ENCODE measurements around the gene IMMT.

IMMT gene

GRCh38 chr2:86143307-86143706 is 52.0 kb downstream of the IMMT start:
- DNase-seq (ENCODE audit: low spot score): no peak

- DNase-seq (ENCODE audit: low spot score): no peak
These were observed 52.6 kb downstream of the IMMT start for GRCh38 chr2:86142436-86143257.

GRCh38 chr2:86140969-86141392 is 54.3 kb downstream of the IMMT start:
- DNase-seq (ENCODE audit: low spot score): no peak

- DNase-seq (ENCODE audit: low spot score): peak; percentile 33
These were observed 55.3 kb downstream of the IMMT start for GRCh38 chr2:86139981-86140380.

- no peak for DNase-seq (ENCODE audit: low spot score)
These were observed 56.3 kb downstream of the IMMT start for GRCh38 chr2:86138736-86139625.

- DNase-seq (ENCODE audit: low spot score): no peak
These were observed 59.1 kb downstream of the IMMT start for GRCh38 chr2:86136141-86136540.

- DNase-seq (ENCODE audit: low spot score): peak; percentile 18
These were observed 59.6 kb downstream of the IMMT start for GRCh38 chr2:86135653-86136052.

GRCh38 chr2:86134709-86135108 is 60.6 kb downstream of the IMMT start:
- DNase-seq (ENCODE audit: low spot score): no peak

- no peak for DNase-seq (ENCODE audit: low spot score)
These were observed 70.6 kb downstream of the IMMT start for GRCh38 chr2:86124683-86125082.

GRCh38 chr2:86123328-86123925 is 71.8 kb downstream of the IMMT start:
- DNase-seq (ENCODE audit: low spot score): no peak

- no peak for DNase-seq (ENCODE audit: low spot score)
These were observed 77.1 kb downstream of the IMMT start for GRCh38 chr2:86118130-86118529.

- no peak for DNase-seq (ENCODE audit: low spot score)
These were observed 88.2 kb downstream of the IMMT start for GRCh38 chr2:86107031-86107430.

GRCh38 chr2:86105969-86106945 is 89.0 kb downstream of the IMMT start, which contains the start of gene PTCD3:
Gene PTCD3, plus strand, starts transcription at chr2:86106235. Its CDS starts 13 bp downstream, at chr2:86106248.
- DNase-seq (ENCODE audit: low spot score): peak; percentile 96

- DNase-seq (ENCODE audit: low spot score): peak; percentile 96
These were observed 89.9 kb downstream of the IMMT start, which contains the start of gene POLR1A for GRCh38 chr2:86105252-86105968. Gene POLR1A, minus strand, starts transcription at chr2:86105886. Its CDS starts 110 bp downstream, at chr2:86105776.

GRCh38 chr2:86102157-86102556 is 93.1 kb downstream of the IMMT start:
- DNase-seq (ENCODE audit: low spot score): no peak

GRCh38 chr2:86097913-86098312 is 97.3 kb downstream of the IMMT start:
- no peak for DNase-seq (ENCODE audit: low spot score)

- no peak for DNase-seq (ENCODE audit: low spot score)
These were observed 98.0 kb downstream of the IMMT start for GRCh38 chr2:86097114-86097896.

GRCh38 chr2:86094229-86094628 is 101.0 kb downstream of the IMMT start:
- no peak for DNase-seq (ENCODE audit: low spot score)
